ENCODE results near the gene AGBL4. TPM values are rescaled to one million over a fixed set of nuclear protein-coding genes. Genes with fewer than 3 reads are reported as not detected.

AGBL4 gene
- total RNA-seq, 1 experiment from 2014 or later, result not detected

- TF ChIP-seq REST (IDR thresholded peaks at IDR 0.05; ENCODE audit: low read depth) (no peak), JUND (IDR thresholded peaks at IDR 0.05) (no peak), ZNF274 (IDR thresholded peaks at IDR 0.05; ENCODE audit: low read depth, low read length) (no peak), POLR2A (IDR thresholded peaks at IDR 0.05; ENCODE audit: borderline replicate concordance, extremely low read depth, insufficient read depth, insufficient read length) (no peak), ZBTB33 (IDR thresholded peaks at IDR 0.05; ENCODE audit: extremely low read depth, insufficient replicate concordance, low read length) (no peak), EZH2phosphoT487 (IDR thresholded peaks at IDR 0.05; ENCODE audit: borderline replicate concordance) (no peak), EGR1 (IDR thresholded peaks at IDR 0.05; ENCODE audit: low read depth) (no peak), TCF7L2 (IDR thresholded peaks at IDR 0.05; ENCODE audit: borderline replicate concordance, extremely low read depth, insufficient read depth, insufficient read length) (no peak)
Measured at GRCh38 chr1:48493041-48493440, 1530.7 kb downstream of the AGBL4 start (continued).

GRCh38 chr1:48492392-48492791 is 1531.4 kb downstream of the AGBL4 start:
- no peaks in the 10 kb centered on the region for H3K9me2 ChIP-seq (ENCODE audit: insufficient read depth)
- H2AFZ ChIP-seq (ENCODE audit: low read depth, low read length, poor library complexity, severe bottlenecking), result no peak overlapping the region
- no peaks in the 10 kb centered on the region for H3K36me3 ChIP-seq (ENCODE audit: control insufficient read depth in 1 of 2, insufficient read depth in 2 of 2, low read length in 2 of 2)
- no peaks in the 10 kb centered on the region for H3K79me2 ChIP-seq (ENCODE audit: insufficient read depth, low read length)
- H3K4me3 ChIP-seq (replicated peaks in 1 of 2; ENCODE audit: low read depth in 1 of 2, low read length in 2 of 2), result no peak overlapping the region
- CTCF ChIA-PET, result no interaction called here
- no peak overlapping the region for H3K27ac ChIP-seq (ENCODE audit: low read depth, low read length)
- intact Hi-C loops (cut with micrococcal nuclease), result loop anchor here (10.0 kb wide), 1 partner anchor 388 kb away; no protein-coding TSS in a partner anchor
- ATAC-seq, result no peak
- peaks cover 23% of the 10 kb centered on the region for H3K27me3 ChIP-seq (ENCODE audit: insufficient read depth, low read length)
- DNase-seq (ENCODE audit: low read depth, low spot score), result no peak
- POLR2A ChIA-PET, result no interaction called here
- no peaks in the 10 kb centered on the region for H4K20me1 ChIP-seq (ENCODE audit: insufficient read depth)
- no peaks in the 10 kb centered on the region for H3K9me3 ChIP-seq (ENCODE audit: control insufficient read depth in 1 of 2, insufficient read depth in 1 of 2, low read depth in 1 of 2, low read length in 2 of 2)
- no peak overlapping the region for H3K9ac ChIP-seq (ENCODE audit: low read length)
- BruUV-seq (replicated peaks), result no TSS peak
- RAD21 ChIA-PET (ENCODE audit: low non-redundant PET in 1 of 2, low total read pairs in 2 of 2, uncharacterized antibody in 2 of 2, unreplicated experiment in 2 of 2), result no interaction called here
- H3K4me2 ChIP-seq (ENCODE audit: low read length), result no peak overlapping the region
- no peaks in the 10 kb centered on the region for H3K4me1 ChIP-seq (ENCODE audit: control insufficient read depth in 1 of 2, insufficient read depth in 2 of 2, low read length in 2 of 2)
- TF ChIP-seq POLR2A (IDR thresholded peaks at IDR 0.05; ENCODE audit: borderline replicate concordance, extremely low read depth, insufficient read depth, insufficient read length) (no peak), CTCF (IDR thresholded peaks at IDR 0.05 in 2 of 3, conservative IDR thresholded peaks at IDR 0.05 in 1 of 3; ENCODE audit: borderline replicate concordance in 1 of 3, insufficient read depth in 1 of 3, low read depth in 2 of 3, low read length in 2 of 3) (no peak), POLR2AphosphoS5 (IDR thresholded peaks at IDR 0.05; ENCODE audit: low read depth, low read length) (no peak), CBX3 (IDR thresholded peaks at IDR 0.05; ENCODE audit: low read depth) (no peak), ZBTB33 (IDR thresholded peaks at IDR 0.05; ENCODE audit: extremely low read depth, insufficient replicate concordance, low read length) (no peak), EZH2 (IDR thresholded peaks at IDR 0.05) (no peak)

All from HCT116 (cell line).